HEK293T (cell line): Measurements from ENCODE around the gene SLC9A9.

Experiments used
- ARNT ChIP-seq: fragments of 450-650 bp; IDR thresholded peaks from 2 replicates; pipeline ENCODE4 v1.6.1; 2017; ENCODE audit warnings: mild to moderate bottlenecking
- ELF4 ChIP-seq: fragments of 450-650 bp; IDR thresholded peaks from 2 replicates; pipeline ENCODE4 v1.6.1; 2017; ENCODE audit warnings: antibody characterized with exemption
- FOXK2 ChIP-seq: fragments of 450-650 bp; IDR thresholded peaks from 2 replicates; pipeline ENCODE4 v1.6.1; 2016; ENCODE audit warnings: mild to moderate bottlenecking
- FOXM1 ChIP-seq: fragments of 450-650 bp; IDR thresholded peaks from 2 replicates; pipeline ENCODE4 v1.6.1; 2017; ENCODE audit warnings: mild to moderate bottlenecking, borderline replicate concordance
- LEF1 ChIP-seq: fragments of 450-650 bp; IDR thresholded peaks from 2 replicates; pipeline ENCODE4 v1.6.1; 2017; ENCODE audit warnings: mild to moderate bottlenecking, borderline replicate concordance
- SUZ12 ChIP-seq: fragments of 450-650 bp; IDR thresholded peaks from 2 replicates; pipeline ENCODE4 v1.6.1; 2016; ENCODE audit warnings: mild to moderate bottlenecking
- TARDBP ChIP-seq: fragments of 450-650 bp; IDR thresholded peaks from 2 replicates; pipeline ENCODE4 v1.6.1; 2016

- TF ChIP-seq FOXM1 (no peak), LEF1 (no peak), ELF4 (no peak), FOXK2 (no peak), TARDBP (no peak), SUZ12 (no peak), ARNT (no peak)
Measured at GRCh38 chr3:143436231-143436930, 411.9 kb downstream of the SLC9A9 start.
